HG02759 (cell line): ENCODE data around the gene NPFFR2.
A peak's percentile ranks its signal among the peaks of the same experiment; 100 is the strongest.
"Not testable (repeated sequence)": the region's sequence is repeated elsewhere in the genome, so short reads cannot be mapped to it uniquely, and the experiment has no call there.

Experiments
- ATAC-seq: cut with Tn5 transposase; IDR thresholded peaks from one replicate; pipeline ENCODE4 v1.9.1; 2021; ENCODE audit warnings: mild to moderate bottlenecking, moderate library complexity; ENCODE audit not compliant: unreplicated experiment

The NPFFR2 gene

DNA sequence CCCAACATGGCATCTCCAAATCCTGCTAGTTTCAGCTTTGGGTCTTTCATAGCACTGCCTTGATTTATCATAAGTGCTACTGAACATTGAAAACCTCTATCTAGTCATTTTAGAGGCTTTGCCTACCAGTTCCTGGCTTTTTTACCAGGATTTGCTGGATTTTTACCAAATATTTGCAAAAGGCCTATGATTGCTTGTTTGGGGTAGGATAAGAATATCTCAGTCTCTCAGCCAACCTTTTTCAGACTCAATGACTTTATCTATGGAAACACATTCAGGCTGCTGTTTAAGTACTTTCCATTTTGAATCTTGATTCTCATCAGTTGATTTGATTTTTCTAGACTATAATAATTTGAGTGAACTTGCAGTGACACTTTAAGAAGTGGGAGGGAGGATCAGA is 80.1 kb downstream of the NPFFR2 start:
- ATAC-seq = no peak

DNA sequence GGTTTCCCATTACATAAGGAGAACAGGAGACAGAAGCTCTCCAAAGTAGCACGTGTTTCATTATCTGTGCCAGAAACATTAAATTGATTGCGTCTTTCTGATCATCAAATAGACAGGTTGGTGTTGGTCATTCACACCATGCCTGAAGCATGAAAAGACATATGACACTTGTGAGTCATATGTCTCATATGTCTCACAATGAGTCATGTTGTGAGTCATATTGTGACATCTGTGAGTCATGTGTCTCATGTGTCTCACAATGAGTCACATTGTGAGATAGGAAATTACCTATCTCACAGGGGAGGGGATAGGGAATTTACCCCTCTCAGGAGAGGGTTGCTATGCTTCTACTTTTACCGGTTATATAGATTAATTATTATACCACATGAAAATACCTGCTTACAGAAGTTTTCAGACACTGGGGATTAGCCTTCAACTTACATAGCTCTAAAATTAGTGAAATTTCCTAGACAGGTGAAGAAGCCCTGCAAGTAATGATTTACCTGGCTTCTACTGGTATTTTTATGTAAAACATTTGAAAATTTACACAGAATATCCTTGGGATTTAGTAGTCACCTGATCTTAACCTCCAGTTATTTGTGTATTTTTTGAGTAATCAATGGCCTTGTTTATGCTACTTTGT is 80.8 kb downstream of the NPFFR2 start:
- ATAC-seq = peak; percentile 97

DNA sequence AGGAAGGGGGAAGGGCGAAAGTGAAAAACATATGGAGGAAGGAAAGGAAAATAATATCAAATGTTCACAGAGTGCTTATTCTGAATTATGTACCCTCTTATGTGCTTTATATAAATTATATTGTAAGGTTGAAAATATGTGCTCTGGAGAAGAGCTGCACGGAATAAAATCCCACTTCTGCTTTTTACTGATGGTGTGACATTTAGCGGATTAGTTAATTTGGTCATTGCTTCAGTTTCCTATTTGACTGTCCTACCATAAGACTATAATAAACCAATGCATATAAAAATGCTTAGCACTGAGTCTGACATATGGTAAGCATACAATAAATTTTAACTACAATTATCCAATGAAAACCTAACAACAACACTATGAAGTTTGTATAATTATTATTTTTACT is 86.2 kb downstream of the NPFFR2 start:
- ATAC-seq = peak; percentile 57

DNA sequence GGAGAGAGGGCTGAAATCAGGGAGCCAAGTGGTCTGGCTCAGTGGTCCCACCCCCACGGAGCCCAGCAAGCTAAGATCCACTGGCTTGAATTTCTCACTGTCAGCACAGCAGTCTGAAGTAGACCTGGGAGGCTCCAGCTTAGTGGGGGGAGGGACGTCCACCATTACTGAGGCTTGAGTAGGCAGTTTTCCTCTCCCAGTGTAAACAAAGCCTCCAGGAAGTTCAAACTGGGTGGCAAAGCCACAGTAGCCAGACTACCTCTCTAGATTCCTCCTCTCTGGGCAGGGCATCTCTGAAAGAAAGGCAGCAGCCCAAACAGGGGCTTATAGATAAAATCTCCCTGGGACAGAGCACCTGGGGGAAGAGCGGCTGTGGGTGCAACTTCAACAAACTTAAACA is 88.1 kb downstream of the NPFFR2 start:
- ATAC-seq = no peak

DNA sequence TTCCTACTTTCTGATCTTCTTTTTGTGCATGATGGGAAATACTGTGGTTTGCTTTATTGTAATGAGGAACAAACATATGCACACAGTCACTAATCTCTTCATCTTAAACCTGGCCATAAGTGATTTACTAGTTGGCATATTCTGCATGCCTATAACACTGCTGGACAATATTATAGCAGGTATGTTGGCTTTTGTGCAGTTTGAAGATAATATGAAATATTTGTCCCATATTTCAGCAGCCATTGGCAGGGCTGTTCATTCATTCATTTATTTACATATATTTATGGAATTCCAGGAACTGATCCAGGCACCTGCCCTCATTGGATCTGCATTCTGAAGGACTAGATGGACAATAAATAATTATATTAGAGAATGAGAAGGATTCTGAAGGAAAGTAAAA is 96.9 kb downstream of the NPFFR2 start:
- no peak for ATAC-seq

DNA sequence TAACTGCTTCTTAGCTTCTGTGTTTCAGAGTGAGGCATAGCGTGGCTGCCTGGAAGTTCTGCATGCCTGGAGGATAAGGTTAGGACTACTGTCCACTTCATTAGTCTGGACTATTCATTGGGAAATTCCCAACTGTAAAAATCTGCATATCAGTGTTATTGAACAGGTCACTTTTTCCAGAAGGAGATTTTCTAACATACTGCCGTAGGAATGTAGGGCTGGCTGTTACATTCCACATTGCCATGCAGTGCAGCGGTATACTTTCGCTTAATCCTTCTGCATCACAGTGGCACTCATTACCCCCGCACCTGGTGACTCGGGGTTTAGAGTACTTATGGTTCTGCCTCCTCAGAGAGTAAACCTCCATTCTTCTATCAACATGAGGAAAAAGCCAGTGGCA is 104.6 kb downstream of the NPFFR2 start:
- no peak for ATAC-seq

DNA sequence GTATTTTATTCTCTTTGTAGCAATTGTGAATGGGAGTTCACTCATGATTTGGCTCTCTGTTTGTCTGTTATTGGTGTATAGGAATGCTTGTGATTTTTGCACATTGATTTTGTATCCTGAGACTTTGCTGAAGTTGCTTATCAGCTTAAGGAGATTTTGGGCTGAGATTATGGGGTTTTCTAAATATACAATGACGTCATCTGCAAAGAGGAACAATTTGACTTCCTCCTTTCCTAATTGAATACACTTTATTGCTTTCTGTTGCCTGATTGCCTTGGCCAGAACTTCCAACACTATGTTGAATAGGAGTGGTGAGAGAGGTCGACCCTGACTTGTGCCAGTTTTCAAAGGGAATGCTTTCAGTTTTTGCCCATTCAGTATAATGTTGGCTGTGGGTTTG is 108.2 kb downstream of the NPFFR2 start:
- ATAC-seq = not testable (repeated sequence)

DNA sequence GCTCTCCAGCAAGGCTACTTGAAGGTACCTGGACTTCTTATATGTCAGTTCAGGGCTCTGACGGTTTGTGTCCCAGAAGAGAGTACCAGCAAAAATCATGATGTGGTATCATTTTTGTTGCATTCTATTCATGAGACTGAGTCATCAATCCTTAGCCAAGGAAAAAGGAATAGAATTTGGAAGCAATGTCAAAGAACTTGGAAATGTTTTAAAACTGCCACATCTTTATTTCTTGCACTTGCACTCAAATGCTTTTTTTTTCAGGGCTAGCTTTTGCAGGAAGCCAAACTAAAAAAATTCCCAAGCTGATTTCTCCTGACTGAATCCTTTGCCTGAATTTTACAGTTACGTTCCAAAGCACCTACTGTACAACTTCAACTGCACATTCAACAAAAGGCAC is 112.4 kb downstream of the NPFFR2 start:
- no peak for ATAC-seq

DNA sequence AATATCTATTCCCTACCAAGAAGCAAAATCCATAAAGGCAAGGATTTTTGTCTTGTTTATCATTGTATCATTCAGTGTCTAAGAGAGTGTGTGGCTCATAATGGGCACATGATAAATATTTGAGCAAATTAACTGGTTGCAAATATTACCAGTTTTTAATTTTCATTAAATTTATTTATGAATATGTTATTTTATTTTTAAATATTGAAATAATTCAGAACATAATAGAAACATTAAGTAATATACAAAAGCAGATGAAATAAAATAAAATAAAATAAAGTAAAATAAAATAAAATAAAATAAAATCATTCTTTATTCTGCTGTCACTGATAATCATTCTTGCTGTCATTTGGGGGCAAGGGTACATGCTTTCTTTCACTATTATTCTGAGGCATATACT is 120.9 kb downstream of the NPFFR2 start:
- ATAC-seq = no peak

DNA sequence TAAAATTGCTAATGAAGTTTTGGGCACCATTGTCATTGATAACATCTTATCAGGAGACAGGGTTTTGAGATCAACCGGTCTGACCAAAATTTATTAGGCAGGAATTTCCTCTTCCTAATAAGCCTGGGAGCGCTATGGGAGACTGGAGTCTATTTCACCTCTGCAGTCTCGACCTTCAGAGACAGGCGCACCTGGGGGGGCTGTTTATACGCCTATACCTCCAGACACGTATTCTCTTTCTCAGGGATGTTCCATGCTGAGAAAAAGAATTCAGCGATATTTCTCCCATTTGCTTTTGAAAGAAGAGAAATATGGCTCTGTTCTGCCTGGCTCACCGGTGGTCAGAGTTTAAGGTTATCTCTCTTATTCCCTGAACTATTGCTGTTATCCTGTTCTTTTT is 121.8 kb downstream of the NPFFR2 start:
- ATAC-seq = not testable (repeated sequence)

DNA sequence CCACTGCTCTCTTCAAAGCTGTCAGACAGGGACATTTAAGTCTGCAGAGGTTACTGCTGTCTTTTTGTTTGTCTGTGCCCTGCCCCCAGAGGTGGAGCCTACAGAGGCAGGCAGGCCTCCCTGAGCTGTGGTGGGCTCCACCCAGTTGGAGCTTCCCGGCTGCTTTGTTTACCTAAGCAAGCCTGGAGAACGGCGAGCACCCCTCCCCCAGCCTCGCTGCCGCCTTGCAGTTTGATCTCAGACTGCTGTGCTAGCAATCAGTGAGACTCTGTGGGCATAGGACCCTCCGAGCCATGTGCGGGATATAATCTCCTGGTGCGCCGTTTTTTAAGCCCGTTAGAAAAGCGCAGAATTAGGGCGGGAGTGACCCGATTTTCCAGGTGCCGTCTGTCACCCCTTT is 137.5 kb downstream of the NPFFR2 start:
- not testable (repeated sequence) for ATAC-seq

DNA sequence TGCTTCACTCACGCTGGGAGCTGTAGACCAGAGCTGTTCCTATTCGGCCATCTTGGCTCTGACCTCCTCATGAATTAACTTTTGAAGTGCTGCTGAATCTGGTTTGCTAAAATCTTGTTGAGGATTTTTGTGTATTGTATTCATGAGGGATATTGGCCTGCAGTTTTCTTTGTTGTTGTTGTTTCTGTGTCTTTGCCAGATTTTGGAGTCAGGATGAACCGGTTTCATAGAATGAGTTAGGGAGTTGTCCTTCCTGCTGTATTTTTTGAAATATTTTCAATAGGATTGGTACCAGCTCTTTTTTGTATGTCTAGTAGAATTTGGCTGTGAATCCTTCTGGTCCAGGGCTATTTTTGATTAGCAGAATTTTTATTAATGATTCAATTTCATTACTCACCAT is 138.1 kb downstream of the NPFFR2 start:
- ATAC-seq = no peak

DNA sequence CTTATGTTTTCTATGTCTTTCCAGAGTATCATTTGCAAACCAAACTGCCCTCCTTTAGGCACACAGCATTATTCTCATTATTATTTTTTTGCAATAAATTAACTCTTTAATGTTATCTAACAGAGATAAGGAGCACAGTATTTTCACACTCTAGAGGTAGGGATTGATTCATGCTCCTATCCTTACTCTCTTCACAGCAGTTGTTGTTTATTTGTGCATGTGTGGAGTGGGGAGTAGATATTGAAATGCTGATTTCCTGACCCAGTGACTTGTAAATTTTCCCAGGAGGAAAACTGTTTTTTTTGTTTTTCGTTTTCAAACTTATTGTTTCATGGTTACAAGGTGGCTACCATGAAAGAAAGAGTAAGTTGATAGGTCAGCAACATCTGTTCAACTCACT is 140.0 kb downstream of the NPFFR2 start:
- ATAC-seq = no peak

DNA sequence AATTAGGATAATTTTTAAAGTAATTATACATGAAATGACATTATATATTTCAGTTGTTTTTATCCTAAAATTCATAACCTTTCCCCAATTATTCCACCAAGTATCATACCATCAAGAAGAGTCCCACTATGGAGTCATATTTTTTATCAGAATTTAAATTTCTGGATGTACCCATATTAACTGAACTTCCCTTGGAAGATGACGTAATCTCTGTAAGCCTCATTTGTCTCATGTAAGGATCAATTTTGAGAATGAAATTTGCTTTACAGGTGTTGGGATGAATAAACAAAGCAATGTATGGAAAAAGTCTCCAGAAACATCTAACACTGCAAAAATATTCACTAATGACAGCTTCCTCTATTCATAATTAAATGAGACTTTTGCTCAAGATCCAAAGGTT is 147.5 kb downstream of the NPFFR2 start:
- no peak for ATAC-seq

DNA sequence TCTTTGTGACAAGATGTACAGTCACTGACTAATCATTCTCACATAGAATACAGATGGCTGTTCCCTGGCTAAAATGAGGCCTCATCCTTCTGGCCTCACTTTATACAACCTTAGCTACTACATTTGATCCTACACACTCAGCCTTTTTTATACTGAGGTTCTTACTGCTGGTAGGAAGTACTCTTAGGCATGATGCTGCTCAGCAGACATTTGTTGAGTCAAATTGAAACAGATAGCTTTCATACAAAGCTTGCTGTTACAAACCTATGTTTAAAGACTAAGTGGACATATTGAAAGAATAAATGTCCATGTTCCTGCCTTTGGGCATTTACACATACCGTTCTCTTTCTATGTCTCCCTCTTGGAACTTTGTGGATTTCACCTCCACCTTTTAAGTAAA is 154.9 kb downstream of the NPFFR2 start:
- peak; percentile 95 for ATAC-seq

DNA sequence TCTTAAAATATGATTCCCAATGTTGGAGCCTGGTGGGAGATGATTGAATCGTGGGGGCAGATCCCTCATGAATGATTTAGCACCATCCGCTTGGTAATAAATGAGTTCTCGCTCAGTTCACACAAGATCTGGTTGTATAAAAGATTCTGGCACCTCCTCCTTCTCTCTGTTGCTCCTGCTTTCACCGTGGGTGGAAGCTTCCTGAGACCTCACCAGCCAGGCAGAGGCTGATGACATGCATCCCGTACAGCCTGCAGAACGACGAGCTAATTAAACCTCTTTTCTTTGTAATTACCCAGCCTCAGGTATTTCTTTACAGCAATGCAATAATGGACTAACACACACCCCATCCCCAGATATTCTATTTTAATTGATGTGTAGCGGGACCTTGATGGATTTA is 162.2 kb downstream of the NPFFR2 start:
- ATAC-seq = no peak

DNA sequence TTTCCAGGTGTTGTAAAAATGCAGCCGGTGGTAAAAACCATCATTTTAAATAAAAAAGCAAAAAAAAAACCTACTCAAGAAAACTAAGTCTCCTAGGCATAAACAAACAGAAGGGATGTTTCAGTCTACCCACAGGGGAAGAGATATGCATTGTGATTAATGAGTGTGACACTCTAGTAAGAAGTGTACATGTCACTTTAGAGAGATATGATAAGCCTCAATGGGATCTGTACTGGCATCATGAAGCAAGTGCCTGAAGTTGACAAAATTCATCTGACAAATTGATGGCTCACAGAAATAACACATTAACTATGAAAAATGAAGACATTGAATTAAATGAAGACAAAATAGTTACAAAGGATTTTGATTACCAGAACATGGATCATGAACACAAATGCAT is 162.7 kb downstream of the NPFFR2 start:
- no peak for ATAC-seq
